UCSD-AML1 (cell line): ENCODE results near the gene TMEM37.

ENCODE experiments used
- DNase-seq: peaks from one replicate; lab custom pipeline; 2025; ENCODE audit not compliant: unreplicated experiment; lab: John Stamatoyannopoulos, UW

The TMEM37 gene

DNA sequence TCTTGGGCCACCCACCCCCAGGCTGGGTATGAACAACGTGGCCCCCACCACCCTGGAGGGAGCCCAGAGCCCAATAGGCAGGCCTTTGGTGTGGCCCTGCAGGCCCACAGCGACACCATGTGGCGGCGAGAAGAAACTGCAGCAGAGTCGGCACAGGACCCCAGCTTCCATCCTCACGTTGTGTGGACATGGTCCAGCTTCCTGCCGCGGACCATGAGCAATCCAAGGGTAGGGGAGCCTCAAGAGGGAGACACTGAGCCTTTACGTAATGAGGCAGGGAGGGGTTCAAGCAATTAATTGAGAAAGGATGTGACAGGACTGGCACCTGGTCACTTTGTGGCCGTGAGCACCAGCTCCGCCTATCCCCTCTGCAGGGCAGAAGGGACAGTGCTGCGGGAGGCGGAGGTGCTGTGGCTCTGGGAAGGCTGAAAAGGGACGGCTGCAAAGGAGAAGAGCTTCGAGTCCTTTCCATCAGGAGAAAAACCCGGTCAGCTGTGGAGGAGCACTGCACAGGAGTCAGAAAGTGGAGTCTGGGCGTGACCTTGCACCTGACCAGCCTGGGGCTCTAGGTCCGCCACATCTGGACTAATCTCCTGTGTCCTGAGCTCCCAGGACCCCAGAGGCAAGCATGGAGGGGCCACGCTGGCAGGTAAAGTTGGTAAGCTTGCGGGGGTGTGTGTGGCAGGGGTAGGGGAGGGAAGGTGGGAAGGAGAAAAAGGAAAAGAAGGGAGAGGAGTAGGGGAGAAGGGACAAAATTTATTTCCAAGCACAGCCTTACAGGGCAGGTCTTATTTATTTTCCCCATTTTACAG lies 44.9 kb downstream of the TMEM37 start:
- peak; percentile 45 for DNase-seq

DNA sequence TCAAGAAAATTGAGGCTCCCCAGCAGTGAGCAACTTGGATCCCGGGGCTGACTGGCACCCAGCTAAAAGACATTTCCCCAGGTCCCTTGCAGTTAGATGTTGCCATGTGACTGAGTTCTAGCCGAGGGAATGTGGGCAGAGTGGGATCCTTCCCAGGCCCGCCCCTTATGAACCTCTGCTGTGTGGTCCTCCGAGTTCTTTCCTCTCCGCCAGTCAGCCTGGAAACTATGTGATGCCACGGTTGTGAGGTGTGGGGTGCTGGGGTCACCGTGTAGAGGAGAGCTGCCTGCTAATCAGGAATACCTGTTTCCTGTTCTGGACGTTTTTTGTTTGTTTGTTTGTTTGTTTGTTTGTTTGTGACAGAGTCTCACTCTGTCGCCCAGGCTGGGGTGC lies 45.5 kb downstream of the TMEM37 start:
- no peak for DNase-seq

DNA sequence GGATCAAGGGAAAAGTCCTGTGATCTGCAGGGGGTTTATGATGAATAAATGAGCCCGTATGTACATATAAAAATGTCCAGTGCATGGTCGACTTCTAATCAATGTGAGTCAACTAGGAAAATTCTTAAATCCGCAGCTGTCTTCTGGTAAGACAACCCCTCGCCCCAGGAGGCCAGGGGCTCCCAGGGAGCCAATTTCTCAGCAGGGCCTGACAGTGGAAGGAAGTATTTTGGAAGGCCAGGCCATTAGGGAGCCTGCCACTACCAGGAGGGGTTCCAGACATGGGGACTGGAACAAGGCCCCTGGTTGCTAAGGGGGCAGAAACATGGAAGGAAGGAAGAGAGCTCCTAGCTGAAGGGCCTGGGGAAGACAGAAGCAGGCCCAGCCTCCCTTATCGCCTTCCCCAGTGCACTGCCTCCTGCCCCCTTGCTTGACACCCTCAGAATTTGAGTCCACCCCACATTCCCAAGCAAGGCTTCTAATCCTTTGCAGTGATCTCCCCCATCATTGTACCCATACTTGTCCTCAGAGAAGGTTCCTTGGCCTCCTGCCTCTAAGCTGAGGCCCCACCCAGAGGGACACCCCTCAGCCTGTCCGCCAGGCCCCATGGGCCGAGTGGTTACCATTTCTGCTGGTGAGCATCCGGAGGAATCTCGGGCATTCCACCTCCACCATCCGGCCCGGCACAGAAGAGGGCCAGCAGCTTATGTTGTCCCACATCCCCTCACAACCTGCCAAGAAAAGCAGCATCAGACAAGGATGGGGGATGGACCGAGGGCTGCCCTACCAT lies 46.7 kb downstream of the TMEM37 start:
- DNase-seq: no peak

DNA sequence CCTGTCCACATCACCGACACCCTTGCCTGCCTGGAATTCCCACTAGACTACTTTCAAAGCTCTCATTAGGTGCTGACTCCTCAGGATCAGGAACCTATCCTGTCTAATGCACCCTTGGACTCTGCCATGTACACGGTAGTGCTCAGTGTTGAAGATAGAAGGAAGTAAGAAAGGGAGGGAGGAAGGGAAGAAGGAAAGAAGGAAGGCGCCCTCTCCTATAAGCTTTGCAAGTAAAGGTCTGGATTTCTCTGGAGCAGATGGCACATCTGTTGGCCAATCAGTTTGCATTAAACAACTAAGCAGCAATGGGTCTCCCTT lies 47.3 kb downstream of the TMEM37 start:
- DNase-seq: no peak

DNA sequence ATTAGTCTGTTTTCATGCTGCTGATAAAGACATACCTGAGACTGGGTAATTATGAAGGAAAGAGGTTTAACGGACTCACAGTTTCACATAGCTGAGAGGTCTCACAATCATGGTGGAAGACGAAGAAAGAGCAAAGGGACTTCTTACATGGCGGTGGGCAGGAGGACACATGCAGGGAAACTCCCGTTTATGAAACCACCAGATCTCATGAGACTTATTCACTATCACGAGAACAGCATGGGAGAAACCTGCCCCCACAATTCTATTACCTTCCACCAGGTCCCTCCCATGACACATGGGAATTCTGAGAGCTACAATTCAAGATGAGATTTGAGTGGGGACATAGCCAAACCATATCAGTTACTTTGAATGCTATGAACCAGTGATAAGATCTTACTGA lies 48.5 kb downstream of the TMEM37 start:
- no peak for DNase-seq

DNA sequence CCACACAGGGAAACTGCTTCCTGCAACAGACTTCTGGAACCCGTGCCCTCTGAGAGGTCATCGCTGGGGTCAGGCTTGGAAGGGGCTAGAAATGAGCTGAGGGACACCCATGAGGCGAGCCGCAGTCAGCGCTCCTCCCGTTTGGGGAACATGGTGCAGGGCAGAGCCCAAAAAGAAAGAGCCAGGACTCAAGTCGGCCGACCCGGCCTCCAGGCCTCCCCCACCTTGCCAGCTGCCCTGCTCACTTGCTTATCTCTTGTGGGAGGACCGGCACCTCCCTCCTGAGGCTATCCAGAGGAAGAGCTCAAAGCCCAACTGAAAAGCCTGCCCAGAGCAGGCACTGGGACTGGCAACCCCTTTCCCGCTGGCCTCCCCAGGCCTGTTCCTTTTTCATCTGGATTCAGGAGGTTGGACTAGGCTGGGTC lies 49.1 kb downstream of the TMEM37 start:
- DNase-seq: no peak

- DNase-seq: no peak
Measured at GRCh38 chr2:119481501-119482455, 50.1 kb downstream of the TMEM37 start.

DNA sequence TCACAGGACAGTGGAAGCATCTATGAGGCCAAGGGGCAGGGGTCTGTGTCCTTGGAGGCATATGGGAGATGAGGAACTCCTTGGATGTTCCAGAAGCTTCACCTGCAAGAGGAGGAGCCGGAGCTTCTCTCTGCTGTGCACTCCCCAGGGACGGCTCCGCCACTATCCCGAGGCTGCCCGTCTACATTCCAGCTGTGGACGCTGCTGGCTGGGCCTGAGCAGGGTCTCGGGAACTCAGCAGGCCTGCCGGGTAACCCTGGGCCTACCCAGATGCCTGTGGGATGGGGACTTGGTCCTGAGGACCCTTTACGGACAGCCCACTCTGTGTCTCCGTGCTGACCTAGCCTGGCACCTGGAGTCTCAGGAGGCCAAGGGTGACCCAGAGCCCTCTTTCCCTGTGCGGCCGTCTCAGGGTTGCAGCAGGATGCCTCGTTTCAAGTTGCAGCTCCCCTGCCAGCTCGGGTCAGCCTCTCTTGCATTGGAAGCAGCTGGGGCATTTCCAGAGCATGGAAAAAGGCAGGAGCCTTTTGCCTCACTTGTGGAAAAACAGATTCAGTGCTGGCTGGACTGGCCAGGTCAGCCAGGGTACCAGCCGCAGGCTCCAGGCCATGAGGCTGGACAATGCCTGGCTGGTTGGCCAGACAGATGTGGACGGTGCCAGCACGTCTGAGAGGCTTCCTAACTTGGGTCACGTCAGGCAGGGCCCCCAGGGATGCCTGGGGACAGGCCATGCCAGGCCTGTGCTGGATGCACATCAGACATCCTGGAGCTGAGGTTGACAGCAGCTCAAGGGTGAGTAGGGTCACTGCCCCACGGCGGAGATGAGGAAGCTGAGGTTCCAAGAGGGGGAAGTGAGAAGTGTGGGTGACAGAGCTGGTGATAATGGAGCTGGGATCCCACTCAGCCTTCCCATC lies 51.1 kb downstream of the TMEM37 start:
- DNase-seq: no peak

DNA sequence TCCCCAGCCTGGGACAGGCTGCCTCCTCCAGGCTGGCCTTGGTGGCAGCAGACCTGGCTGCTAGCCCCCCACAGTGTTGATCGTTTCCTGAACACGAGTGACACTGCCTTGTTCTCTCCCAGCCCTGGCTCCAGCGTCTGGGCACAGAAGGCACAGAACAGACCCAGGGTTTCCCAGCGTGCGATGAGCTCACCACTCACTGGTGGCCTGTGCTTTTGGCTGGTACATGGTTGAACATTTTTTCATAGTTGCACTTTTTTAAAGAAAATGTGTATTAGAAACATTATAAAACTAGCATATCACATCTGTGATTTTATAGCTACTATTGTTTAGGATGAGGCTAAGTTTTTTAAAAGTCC lies 51.7 kb downstream of the TMEM37 start:
- no peak for DNase-seq

- no peak for DNase-seq
Measured at GRCh38 chr2:119483896-119484718, 52.5 kb downstream of the TMEM37 start.

- no peak for DNase-seq
Measured at GRCh38 chr2:119484834-119485233, 53.2 kb downstream of the TMEM37 start.

DNA sequence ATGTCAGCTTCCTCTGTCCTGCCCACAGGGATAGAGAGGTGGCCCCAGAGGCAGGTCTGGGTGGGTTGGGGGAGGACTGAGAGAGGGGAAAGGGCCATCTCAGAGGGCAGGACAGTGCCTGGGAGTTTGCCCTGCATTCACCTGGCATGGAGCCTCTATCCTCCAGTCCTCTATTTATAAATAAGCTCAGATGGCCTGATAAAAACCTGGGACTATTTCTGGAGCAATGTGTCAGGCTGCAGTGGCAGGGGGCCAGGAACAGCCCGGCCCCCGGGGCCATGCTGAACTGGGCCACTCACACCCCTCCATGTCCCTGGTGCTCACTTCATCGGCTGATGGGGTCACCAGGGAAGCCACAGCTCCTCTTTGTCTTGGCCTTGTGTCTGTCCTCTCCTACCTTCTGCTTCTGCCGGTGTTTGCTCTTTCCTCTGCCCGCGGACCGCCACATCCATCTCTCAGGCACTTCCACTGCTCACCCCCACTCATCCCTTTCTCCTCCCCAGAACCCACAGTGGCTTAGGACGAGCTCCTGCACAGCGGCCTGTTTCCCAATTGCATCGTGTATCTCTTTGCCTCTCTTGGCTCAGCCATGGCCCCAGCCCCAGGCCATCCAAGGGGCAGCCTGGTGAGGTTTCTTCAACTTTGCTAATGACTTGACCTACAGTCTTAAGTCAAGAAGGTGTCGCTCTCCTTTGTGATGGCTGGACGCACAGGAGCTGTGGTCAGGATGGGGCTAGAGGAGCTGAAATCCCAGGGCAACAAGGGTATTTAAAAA lies 53.9 kb downstream of the TMEM37 start:
- no peak for DNase-seq

DNA sequence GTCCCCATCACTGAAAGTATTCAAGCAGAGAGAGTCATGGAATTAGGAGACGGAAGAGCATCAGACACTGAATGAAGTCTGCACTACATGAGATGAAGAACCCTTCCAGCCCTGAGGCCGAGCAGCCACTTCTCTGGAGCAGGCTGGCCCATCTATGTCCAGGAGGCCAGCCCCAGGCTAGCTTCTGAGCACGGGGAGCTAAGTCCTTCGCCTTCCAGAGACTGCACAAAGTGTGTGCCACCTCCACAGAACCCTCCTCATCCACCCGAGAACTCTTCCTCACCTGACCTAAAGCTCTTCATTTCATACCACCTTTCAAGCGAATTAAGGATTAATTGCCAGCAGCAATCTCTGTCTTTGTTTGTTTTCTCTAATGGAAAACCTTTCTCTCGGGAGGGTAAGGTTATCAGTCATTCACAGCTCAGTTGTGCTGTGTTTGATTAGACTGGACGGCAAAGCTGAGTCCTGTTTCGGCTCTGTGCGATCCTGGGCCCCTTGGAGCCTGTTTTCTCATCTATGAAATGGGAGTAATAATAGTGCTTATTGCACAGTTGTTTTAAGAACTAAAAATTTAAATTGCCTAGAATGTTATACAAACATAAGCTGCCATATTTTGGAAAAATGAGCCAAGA lies 54.7 kb downstream of the TMEM37 start:
- no peak for DNase-seq

DNA sequence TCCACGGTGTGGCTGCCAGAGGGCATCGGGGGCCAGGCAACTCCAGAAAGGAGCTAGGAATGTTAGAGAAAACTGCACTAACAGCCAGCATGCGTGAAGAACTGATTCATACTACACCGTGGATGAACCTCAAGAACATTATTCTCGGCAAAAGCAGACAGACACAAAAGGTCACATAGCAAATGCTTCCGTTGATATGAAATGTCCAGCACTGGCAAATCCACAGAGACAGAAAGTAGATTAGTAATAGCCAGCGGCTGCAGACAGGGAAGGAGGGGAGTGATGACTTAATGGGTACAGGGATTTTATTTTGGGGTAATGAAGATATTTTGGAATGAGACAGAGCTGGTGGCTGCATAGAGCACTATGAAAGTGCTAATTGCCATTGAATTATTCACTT lies 55.2 kb downstream of the TMEM37 start:
- DNase-seq: no peak

DNA sequence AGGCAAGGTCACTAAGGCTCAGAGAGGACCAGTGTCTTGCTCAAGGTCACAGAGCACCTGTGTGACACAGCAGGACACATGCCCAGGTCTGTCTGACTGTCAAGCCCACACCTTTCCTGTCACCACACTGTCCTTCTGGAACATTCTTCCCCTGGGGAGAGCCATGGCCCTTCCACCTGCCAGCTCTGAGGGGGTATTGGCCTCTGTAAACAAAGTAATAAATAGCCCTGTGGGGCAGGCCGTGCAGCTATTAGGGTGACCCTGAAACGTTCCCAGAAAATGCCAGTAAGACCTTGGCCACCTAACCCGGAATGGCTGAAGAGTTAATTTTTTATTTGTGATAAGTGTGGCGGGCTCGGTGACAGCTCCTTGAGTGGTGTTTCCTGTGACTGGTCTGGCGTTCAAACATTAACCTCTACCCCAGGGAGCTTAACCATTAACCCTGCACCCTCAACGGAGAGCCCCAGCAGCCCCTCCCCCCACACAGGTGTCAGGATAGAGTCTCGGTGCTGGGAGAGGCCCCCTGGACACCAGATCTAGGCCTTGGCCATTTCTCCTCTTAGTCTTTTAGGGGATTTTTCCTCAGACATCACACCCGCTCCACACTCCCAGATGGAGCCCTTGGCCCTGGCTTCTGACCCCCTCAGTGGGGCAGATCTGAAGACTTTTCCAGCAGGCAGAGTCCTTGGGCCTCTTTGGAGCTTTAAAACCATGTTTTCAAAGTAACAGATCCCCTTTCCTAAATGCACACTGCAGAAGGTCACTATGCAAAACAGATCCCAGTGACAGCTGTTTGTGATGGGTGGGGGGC lies 56.0 kb downstream of the TMEM37 start:
- peak; percentile 31 for DNase-seq
